ENCODE data around the gene MYRFL. TPM values are rescaled to one million over a fixed set of nuclear protein-coding genes. Genes with fewer than 3 reads are reported as not detected.
A peak's percentile ranks its signal among the peaks of the same experiment; 100 is the strongest.

Gene MYRFL
- total RNA-seq, 1 donor from 2014 or later = 0.26 TPM

DNA sequence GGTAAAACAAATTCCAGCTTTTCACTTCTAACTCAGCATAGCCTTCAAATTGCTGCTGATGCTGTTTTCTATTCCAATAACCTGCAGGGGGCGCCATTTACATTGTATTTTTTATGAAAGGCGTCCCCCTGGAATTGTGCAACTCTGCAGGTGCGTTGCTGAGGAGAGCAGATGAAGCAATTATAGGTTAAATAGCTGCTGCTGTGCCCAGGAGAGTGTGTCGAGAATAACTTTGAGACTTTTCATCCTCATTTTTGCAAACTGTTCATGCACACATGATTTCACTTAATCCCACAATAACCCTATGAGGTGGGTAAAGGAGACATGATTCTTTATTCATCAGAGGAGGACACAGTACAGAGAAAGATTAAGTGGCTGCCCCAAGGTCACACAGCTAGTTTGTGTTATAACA is 75.7 kb downstream of the MYRFL start:
- Histone ChIP-seq H3K27me3 (ENCODE audit: control insufficient read depth, insufficient read depth, low read length) (no peaks in the 10 kb centered on the region), H3K36me3 (ENCODE audit: control insufficient read depth, insufficient read depth, low read length) (no peaks in the 10 kb centered on the region), H3K4me3 (ENCODE audit: low read depth, low read length) (no peak overlapping the region)
- FAIRE-seq (no peak), DNase-seq (ENCODE audit: low read depth) (peak; percentile 64)
- TF ChIP-seq, protein P1, sequence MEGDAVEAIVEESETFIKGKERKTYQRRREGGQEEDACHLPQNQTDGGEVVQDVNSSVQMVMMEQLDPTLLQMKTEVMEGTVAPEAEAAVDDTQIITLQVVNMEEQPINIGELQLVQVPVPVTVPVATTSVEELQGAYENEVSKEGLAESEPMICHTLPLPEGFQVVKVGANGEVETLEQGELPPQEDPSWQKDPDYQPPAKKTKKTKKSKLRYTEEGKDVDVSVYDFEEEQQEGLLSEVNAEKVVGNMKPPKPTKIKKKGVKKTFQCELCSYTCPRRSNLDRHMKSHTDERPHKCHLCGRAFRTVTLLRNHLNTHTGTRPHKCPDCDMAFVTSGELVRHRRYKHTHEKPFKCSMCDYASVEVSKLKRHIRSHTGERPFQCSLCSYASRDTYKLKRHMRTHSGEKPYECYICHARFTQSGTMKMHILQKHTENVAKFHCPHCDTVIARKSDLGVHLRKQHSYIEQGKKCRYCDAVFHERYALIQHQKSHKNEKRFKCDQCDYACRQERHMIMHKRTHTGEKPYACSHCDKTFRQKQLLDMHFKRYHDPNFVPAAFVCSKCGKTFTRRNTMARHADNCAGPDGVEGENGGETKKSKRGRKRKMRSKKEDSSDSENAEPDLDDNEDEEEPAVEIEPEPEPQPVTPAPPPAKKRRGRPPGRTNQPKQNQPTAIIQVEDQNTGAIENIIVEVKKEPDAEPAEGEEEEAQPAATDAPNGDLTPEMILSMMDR (IDR thresholded peaks at IDR 0.05; ENCODE audit: insufficient read depth, low read length, severe bottlenecking) = peak; percentile 58

DNA sequence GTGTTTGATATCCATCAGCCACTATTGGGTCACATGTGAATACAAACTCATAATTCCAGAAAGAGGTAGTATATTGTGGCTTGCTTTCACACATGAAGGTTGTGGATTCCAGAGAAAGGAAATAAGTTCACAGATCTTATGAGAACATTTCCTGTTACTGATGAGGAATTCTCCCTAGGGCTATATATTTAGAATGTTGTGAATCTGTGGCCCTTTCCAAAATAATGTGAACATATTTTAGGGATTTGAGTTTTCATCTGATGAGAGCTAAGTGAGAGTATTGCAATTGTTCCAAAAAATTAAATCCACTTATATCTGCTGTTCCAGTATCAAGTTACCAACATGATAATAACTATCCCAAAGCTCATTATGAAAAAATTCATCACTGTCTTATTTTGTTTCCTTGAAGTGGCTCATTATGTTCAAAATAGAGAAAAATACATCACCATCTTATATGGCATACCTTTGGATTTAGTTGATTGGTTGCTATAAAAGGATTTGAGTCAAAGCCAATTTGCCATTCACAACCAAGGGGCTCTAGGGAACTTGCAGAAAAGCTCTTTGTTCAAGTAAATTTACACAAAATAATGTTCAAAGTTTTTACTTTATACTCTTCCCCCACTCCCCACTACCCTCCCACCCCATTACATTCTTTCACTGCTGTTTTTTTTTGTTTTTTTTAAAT is 76.3 kb downstream of the MYRFL start:
- no peak overlapping the region for H3K4me3 ChIP-seq (ENCODE audit: low read depth, low read length)
- H3K36me3 ChIP-seq (ENCODE audit: control insufficient read depth, insufficient read depth, low read length) = no peaks in the 10 kb centered on the region
- FAIRE-seq (no peak), DNase-seq (ENCODE audit: low read depth) (no peak)
- TF ChIP-seq, protein P1 (IDR thresholded peaks at IDR 0.05; ENCODE audit: insufficient read depth, low read length, severe bottlenecking) = no peak
- no peaks in the 10 kb centered on the region for H3K27me3 ChIP-seq (ENCODE audit: control insufficient read depth, insufficient read depth, low read length)

- Histone ChIP-seq H3K36me3 (ENCODE audit: control insufficient read depth, insufficient read depth, low read length) (no peaks in the 10 kb centered on the region), H3K27me3 (ENCODE audit: control insufficient read depth, insufficient read depth, low read length) (no peaks in the 10 kb centered on the region), H3K4me3 (ENCODE audit: low read depth, low read length) (no peak overlapping the region)
- DNase-seq (ENCODE audit: low read depth) (no peak), FAIRE-seq (no peak)
- TF ChIP-seq, protein P1 (IDR thresholded peaks at IDR 0.05; ENCODE audit: insufficient read depth, low read length, severe bottlenecking) = no peak
These were observed 78.5 kb downstream of the MYRFL start for GRCh38 chr12:69903548-69903947.

GRCh38 chr12:69904777-69905176 is 79.8 kb downstream of the MYRFL start:
- Histone ChIP-seq H3K27me3 (ENCODE audit: control insufficient read depth, insufficient read depth, low read length) (no peaks in the 10 kb centered on the region), H3K4me3 (ENCODE audit: low read depth, low read length) (no peak overlapping the region), H3K36me3 (ENCODE audit: control insufficient read depth, insufficient read depth, low read length) (no peaks in the 10 kb centered on the region)
- DNase-seq (ENCODE audit: low read depth) (no peak), FAIRE-seq (no peak)
- TF ChIP-seq, protein P1 (IDR thresholded peaks at IDR 0.05; ENCODE audit: insufficient read depth, low read length, severe bottlenecking) = no peak

DNA sequence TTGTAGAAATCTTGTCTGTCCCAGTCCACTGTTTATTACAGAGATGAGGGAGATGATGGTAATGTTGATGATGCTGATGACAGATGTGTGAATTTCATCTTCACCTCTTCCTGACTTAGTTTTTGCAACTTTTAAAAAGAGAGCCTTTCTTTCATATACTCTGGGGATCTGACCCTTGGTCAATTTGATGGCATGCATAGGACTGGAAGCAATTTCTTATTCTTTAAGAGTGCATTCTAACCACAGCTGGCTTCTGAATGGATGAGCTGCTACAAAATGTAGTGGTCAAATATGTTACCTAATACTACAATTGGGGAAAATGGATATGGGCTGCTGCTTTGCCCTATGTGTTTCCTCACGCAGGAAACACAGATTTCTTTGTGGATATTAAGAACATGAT is 80.8 kb downstream of the MYRFL start:
- FAIRE-seq = no peak
- TF ChIP-seq, protein P1 (IDR thresholded peaks at IDR 0.05; ENCODE audit: insufficient read depth, low read length, severe bottlenecking) = no peak

More for the DNA sequence above, 80.8 kb downstream of the MYRFL start:
- no peaks in the 10 kb centered on the region for H3K36me3 ChIP-seq (ENCODE audit: control insufficient read depth, insufficient read depth, low read length)
- H3K27me3 ChIP-seq (ENCODE audit: control insufficient read depth, insufficient read depth, low read length) = no peaks in the 10 kb centered on the region
- DNase-seq (ENCODE audit: low read depth) = no peak
- H3K4me3 ChIP-seq (ENCODE audit: low read depth, low read length) = no peak overlapping the region
